ENCODE results near the gene ACTN1.

Gene ACTN1

DNA sequence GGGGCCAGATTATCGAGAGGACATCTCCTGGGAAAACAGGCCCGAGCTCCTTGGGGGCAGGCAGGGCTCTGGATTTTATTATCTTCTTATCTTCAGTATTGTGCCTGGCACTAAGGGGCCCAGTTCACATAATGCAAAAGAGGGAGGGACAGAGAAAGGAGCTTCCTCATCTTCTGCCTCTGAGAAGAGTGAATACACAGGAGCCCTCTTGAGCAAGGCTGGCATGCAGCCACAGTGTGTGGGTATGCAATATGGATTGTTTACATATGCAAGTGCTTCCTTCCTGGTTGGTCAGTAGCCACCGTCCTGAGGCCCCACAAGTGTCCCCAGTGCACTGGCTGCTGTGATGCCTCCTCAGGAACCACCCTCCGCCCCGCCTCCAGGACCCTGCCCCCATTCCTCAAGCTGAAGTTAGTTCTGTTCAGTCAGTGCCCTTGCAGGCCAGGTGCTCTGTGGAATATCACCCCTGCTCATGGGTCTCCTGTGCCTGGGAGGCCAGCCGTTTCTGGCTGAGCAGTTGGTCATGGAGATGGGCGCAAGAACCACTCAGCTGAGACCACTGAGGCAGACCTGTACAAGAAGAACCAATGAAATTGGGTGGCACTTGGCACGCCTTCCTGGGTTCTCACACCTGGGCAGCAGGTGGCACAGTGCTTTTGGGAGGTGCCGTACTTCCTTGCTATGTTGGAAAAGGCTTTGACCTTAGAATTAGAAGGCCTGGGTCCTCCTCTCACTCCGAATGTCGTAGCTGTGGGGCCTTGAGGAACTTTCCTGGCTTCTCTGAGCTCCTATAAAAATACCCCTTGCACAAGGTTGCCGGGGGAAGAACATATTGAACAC lies 35.1 kb upstream of the ACTN1 start:
- TF ChIP-seq, protein P1, sequence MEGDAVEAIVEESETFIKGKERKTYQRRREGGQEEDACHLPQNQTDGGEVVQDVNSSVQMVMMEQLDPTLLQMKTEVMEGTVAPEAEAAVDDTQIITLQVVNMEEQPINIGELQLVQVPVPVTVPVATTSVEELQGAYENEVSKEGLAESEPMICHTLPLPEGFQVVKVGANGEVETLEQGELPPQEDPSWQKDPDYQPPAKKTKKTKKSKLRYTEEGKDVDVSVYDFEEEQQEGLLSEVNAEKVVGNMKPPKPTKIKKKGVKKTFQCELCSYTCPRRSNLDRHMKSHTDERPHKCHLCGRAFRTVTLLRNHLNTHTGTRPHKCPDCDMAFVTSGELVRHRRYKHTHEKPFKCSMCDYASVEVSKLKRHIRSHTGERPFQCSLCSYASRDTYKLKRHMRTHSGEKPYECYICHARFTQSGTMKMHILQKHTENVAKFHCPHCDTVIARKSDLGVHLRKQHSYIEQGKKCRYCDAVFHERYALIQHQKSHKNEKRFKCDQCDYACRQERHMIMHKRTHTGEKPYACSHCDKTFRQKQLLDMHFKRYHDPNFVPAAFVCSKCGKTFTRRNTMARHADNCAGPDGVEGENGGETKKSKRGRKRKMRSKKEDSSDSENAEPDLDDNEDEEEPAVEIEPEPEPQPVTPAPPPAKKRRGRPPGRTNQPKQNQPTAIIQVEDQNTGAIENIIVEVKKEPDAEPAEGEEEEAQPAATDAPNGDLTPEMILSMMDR (IDR thresholded peaks at IDR 0.05), result peak; percentile 54
- H3K4me3 ChIP-seq (ENCODE audit: low read depth in 1 of 2, low read length in 1 of 2), result peak overlapping the region; percentile 29 to 39
- H3K9me3 ChIP-seq, result no peaks in the 10 kb centered on the region
- no peaks in the 10 kb centered on the region for H3K36me3 ChIP-seq
- H3K27me3 ChIP-seq, result no peaks in the 10 kb centered on the region
- H3K27ac ChIP-seq, result peak overlapping the region; percentile 98
- H3K4me1 ChIP-seq (ENCODE audit: control insufficient read depth in 1 of 2, insufficient read depth in 1 of 2, low read depth in 1 of 2, low read length in 1 of 2), result peaks cover 56 to 61% of the 10 kb centered on the region in 2 experiments

DNA sequence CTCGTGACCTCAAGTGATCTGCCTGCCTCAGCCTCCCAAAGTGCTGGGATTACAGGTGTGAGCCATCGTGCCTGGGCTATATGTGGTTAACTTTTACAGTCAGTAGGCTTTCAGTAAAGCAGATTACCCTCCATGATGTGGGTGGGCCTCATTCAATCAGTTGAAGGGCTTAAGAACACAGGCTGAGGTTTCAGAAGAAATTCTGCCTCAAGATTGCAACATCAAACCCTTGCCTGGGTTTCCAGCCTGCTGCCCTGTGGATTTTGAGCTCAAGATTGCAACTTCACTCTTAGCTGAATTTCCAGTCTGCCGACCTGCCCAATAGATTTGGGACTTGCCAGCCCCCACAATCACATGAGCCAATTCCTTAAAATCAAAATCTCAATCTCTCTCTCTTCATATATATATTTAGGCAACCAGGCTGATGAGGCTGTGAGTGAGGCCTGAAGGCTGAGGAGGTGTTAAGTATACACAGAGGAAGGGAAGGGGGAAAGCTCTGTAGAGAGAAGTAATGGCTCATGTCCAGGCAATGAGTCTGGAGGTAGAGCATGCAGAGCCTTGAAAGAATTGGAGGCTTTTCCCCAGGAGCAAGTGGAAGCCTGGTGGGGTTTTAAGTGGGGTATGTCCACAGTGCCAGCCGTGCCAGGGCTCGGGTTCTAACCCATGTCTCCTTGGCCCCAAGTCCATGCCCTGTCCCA lies 33.3 kb upstream of the ACTN1 start:
- peaks cover 55 to 61% of the 10 kb centered on the region in 2 experiments for H3K4me1 ChIP-seq (ENCODE audit: control insufficient read depth in 1 of 2, insufficient read depth in 1 of 2, low read depth in 1 of 2, low read length in 1 of 2)
- no peaks in the 10 kb centered on the region for H3K27me3 ChIP-seq
- H3K27ac ChIP-seq, result peak overlapping the region; percentile 98
- TF ChIP-seq, protein P1 (IDR thresholded peaks at IDR 0.05), result no peak
- H3K9me3 ChIP-seq, result no peaks in the 10 kb centered on the region
- peak overlapping the region in 1 of 2 experiments; percentile 13 for H3K4me3 ChIP-seq (ENCODE audit: low read depth in 1 of 2, low read length in 1 of 2)
- no peaks in the 10 kb centered on the region for H3K36me3 ChIP-seq

DNA sequence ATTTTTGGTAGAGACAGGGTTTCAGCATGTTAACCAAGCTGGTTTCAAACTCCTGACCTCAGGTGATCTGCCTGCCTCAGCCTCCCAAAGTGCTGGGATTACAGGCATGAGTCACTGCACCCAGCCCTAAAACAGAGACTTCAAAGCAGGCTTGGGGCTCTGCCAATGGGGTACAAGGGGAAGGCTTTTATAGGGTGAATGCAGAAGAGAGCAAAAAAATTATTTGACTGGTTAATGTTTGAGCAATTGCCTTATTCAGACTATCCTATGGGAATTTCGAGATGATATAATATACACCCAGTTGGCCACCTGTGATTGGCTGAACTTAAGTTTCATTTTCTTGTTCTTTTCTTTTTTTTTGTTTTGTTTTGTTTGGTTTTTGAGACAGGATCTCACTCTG lies 31.5 kb upstream of the ACTN1 start:
- H3K9me3 ChIP-seq, result no peaks in the 10 kb centered on the region
- TF ChIP-seq, protein P1 (IDR thresholded peaks at IDR 0.05), result no peak
- H3K27me3 ChIP-seq, result no peaks in the 10 kb centered on the region
- no peak overlapping the region for H3K4me3 ChIP-seq (ENCODE audit: low read depth in 1 of 2, low read length in 1 of 2)
- H3K4me1 ChIP-seq (ENCODE audit: control insufficient read depth in 1 of 2, insufficient read depth in 1 of 2, low read depth in 1 of 2, low read length in 1 of 2), result peaks cover 63 to 64% of the 10 kb centered on the region in 2 experiments
- no peaks in the 10 kb centered on the region for H3K36me3 ChIP-seq
- peak overlapping the region; percentile 98 for H3K27ac ChIP-seq

DNA sequence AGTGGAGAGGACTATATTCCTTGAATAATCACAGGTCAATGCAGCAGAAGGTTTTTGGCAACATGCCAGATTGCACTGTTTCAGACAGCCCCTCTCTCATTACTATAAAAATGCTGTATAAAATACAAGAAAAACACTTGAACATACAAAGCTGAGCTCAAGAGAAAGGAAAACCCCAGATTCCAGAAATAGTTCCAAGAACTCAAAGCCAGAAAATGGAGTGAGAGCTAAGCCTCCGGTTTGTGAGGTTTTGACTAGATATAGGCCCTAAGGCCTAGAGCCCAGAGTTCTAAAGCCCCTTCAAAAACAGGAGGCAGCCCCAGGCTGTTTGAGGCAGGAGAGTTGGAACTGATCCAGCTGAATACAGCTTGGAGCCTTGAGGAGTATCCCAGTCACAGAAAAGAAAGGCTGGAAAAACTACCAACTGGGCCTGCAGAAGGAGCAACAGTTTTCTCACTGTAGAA lies 29.4 kb upstream of the ACTN1 start:
- no peaks in the 10 kb centered on the region for H3K27me3 ChIP-seq
- TF ChIP-seq, protein P1 (IDR thresholded peaks at IDR 0.05), result no peak
- no peak overlapping the region for H3K27ac ChIP-seq

DNA sequence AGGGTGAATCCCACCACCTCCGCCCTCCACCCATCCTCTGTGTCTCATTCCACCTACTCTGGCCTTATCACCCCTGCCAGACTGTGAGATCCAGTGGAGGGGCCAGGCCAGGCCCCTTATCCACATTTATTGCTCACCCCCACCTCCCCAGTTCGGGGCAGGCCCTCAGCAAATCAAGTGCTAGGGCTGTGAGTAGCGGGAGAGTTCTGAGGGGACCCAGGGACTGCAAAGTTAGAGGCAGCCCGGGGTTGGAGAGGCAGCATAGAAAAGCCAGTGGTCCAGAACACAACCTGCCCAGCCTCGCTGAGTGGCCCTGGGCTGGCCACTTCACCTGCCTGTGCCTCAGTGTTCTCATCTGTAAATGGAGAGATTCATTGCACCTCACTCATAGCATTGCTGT lies 27.2 kb upstream of the ACTN1 start:
- H3K27me3 ChIP-seq, result no peaks in the 10 kb centered on the region
- TF ChIP-seq, protein P1 (IDR thresholded peaks at IDR 0.05), result no peak
- no peak overlapping the region for H3K27ac ChIP-seq
- H3K4me3 ChIP-seq (ENCODE audit: low read depth in 1 of 2, low read length in 1 of 2), result no peak overlapping the region
- no peaks in the 10 kb centered on the region for H3K9me3 ChIP-seq
- no peaks in the 10 kb centered on the region for H3K36me3 ChIP-seq
- H3K4me1 ChIP-seq (ENCODE audit: control insufficient read depth in 1 of 2, insufficient read depth in 1 of 2, low read depth in 1 of 2, low read length in 1 of 2), result peaks cover 21% of the 10 kb centered on the region in 2 experiments

More for the DNA sequence above, 29.4 kb upstream of the ACTN1 start:
- Histone ChIP-seq H3K36me3 (no peaks in the 10 kb centered on the region), H3K4me3 (ENCODE audit: low read depth in 1 of 2, low read length in 1 of 2) (no peak overlapping the region), H3K9me3 (no peaks in the 10 kb centered on the region), H3K4me1 (ENCODE audit: control insufficient read depth in 1 of 2, insufficient read depth in 1 of 2, low read depth in 1 of 2, low read length in 1 of 2) (peaks cover 42% of the 10 kb centered on the region in 2 experiments)
